Left lobe of liver (tissue), 2 donors: ENCODE data around the gene TTLL10. TPM values are rescaled to one million over a fixed set of nuclear protein-coding genes. Genes with fewer than 3 reads are reported as not detected.

ENCODE experiments used
- ATAC-seq: fragments of 200-7000 bp; cut with Tn5 transposase; one replicate; pipeline ENCODE4 v1.9.1; 2020; ENCODE audit warnings: mild to moderate bottlenecking, moderate library complexity
- DNase-seq: peaks from one replicate; pipeline ENCODE4 v3.0.0-alpha.2; 2020; ENCODE audit warnings: low spot score
- total RNA-seq: library from RNA; stranded (reverse); gene quantifications from one replicate; pipeline ENCODE4 v1.2.1, GENCODE V29; 2021
- donor health status: DM: no; HTN: no; CAD: no; lungs with moderate emphysema.
- donor health status: DM: no; HTN: yes; CAD: no.

Gene TTLL10
- total RNA-seq, 1 donor from 2014 or later, result not detected

DNA sequence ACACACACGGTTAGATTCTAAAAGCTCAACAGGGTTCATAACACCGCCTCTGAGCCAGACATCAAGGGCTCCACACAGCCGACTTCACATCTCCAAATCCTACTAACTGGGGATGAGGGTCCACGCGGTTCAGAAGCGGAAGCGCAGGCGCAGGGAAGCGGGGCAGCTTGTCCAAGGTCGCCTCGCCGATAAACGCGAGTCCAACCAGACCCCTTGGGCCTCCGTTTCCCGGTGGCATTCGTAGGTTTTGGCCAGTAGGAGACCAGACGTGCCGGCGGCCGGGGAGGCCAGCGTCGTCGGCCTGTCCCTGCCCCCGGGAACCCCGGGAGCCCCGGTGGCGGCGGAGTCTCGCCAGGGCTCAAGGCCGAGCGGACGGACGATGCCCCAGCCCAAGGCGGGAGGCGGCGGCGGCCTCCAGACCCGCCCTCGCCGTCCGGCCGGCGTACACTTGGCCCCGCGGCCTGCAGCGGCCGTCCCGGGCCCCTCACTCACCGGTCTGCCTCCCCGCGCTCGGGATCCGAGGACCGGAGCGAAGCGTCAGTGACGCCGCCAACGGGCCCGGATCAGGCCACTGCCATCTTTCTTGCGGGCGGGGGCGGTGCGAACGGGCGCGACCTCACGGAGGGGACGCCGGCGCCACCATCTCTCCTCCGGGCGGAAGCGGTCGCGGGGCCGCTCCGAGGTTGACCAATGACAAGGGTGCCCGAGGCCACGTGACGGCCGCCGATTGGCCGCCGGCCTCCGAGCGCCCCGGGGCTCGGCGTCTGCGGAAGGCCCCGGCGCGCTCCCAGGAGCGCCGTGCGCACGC, 57.9 kb downstream of the TTLL10 start, which contains the start of gene SDF4:
SDF4 (minus strand) TSS at position 602 of the 808 bp plus-strand sequence. CDS start 3,229 bp downstream, outside the sequence.
- ATAC-seq (peak; percentile 91), DNase-seq (peak; percentile 97)

DNA sequence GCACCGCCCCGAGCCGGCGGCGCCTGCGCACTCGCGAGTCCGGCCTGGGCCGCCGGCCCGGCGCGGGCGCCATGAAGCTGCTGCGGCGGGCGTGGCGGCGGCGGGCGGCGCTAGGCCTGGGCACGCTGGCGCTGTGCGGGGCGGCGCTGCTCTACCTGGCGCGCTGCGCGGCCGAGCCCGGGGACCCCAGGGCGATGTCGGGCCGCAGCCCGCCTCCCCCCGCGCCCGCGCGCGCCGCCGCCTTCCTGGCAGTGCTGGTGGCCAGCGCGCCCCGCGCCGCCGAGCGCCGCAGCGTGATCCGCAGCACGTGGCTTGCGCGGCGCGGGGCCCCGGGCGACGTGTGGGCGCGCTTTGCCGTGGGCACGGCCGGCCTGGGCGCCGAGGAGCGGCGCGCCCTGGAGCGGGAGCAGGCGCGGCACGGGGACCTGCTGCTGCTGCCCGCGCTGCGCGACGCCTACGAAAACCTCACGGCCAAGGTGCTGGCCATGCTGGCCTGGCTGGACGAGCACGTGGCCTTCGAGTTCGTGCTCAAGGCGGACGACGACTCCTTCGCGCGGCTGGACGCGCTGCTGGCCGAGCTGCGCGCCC, 58.6 kb downstream of the TTLL10 start, which contains the start of gene B3GALT6:
B3GALT6 (plus strand) TSS at position 30 of the 588 bp plus-strand sequence; CDS start at position 72, 42 bp downstream.
- no peak for ATAC-seq

DNA sequence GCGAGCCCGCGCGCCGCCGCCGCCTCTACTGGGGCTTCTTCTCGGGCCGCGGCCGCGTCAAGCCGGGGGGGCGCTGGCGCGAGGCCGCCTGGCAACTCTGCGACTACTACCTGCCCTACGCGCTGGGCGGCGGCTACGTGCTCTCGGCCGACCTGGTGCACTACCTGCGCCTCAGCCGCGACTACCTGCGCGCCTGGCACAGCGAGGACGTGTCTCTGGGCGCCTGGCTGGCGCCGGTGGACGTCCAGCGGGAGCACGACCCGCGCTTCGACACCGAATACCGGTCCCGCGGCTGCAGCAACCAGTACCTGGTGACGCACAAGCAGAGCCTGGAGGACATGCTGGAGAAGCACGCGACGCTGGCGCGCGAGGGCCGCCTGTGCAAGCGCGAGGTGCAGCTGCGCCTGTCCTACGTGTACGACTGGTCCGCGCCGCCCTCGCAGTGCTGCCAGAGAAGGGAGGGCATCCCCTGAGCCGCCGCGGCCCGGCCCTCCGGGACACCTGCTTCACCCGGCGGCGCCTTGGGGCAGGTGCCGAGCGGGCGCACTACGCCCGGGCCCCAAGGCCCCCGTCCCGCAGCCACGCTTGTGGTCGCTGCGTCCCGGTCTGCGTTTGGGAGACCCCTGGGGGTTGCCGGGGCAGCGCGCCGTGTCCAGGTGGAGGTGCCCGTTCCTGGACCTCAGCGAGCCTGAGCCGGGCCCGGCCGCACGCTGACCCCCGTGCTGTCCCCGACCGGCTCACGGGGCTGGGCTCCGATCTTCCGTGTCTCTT, 59.3 kb downstream of the TTLL10 start:
- no peak for DNase-seq
- no peak for ATAC-seq

More for the DNA sequence above, 58.6 kb downstream of the TTLL10 start, which contains the start of gene B3GALT6:
- DNase-seq, result no peak

DNA sequence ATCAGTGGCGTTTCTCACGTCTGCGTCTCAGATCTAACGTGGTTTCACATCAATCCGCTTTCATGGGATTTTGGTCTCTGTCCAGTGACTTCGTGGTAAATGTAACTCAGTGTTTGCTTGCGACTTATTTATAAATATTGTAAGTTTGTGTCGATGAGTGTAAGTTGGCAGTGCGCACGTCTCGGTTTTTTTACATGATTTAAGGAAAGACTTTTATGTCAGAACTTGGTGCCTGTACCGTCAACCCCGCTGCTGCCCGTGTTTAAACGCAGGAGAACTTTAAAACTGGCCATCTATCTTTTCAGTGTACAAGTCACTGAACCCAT, 59.9 kb downstream of the TTLL10 start:
- ATAC-seq, result no peak
- DNase-seq, result no peak

DNA sequence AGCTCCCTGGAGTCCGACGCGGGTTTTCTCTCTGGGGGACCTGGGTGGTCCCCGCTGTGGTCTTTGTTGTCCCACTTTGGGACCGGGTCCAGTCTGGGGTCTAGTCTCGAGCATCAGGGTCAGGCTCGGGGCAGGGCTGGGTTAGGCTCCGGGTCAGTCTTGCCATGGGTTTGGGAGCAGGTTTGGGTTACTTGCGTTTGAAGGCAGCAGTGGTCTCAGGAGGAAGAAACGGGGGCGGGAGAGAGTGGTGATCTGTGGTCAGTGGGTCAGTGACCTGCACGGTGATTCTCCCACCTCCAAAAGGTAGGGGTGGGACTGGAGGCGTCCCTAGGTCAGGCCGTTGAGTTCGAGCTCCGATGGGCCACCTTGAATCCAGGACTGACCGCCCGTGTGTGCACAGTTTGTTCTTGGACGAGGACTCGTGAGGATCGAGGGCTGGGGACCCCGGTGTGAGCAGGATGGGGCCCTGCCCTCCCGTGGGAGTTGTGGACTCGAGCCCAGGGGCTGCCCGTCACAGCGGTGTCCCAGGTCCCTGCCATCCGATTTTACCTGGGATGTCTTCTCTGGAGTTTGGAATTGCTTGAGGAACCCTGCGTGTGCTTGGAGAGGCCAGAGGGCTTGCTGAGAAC, 60.6 kb downstream of the TTLL10 start:
- DNase-seq, result no peak
- ATAC-seq, result no peak

DNA sequence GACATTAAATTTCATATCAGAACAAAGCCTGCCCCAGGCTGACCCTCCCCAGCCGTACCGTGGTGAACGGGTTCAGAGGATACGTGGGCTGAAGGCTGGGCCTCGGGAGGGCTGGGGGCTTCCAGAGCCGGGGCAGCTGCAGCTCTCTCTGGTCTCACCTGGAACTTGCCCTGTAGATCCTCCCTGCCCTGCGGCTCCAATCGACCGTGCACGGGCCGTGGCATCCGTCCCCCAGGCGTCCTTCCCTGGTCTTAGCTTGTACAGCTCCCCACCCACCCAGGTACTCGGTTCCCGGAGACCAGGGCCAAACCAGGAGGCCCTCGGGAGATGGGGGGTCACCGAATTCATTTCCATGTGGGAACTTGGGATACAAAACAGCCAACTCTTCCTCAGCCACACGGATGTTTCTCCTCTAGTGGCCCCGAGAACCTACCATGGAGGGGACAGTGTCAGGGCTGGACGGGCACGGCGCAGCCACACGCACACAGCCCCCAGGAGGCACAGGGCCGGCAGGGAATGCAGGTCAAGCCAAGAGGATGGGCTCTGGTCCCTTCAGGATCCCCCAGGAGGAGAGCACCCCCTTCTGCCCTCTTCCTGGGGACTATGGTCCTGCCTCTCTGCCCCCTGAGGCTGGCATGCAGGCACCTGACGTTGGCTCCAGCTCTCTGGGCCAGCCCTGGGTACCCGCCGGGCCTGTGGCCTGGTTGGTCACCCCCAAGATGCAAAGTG, 61.5 kb downstream of the TTLL10 start:
- ATAC-seq (no peak), DNase-seq (no peak)

DNA sequence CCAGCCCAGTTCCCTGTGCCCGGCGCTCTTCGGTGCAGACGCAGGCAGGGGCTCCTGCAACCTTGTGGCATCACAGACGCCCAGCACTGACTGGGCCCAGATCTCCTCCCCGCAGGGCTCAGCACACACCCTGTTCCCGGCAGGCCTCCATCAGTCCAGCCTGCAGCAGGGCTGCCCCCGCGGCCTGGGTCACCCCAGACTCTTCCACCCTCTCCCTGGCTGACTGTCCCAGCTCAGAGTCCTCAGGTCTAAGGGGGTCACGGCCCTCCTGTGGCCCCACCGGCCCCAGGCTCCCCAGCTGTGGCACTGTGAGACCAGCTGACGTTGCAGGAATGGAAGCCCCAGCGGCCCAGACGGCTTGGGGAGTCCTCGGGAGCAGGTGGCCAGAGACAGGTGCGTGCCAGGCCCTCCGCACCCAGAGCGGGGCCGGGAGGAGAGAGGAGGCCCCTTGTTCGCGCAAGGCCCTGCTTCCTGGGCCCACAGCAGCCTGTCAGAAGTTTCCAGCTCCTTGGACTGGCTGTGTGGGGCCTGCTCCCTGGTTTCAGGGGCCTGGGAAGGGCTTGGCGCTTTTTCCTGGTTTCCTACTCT, 62.6 kb downstream of the TTLL10 start:
- ATAC-seq (no peak), DNase-seq (no peak)

DNA sequence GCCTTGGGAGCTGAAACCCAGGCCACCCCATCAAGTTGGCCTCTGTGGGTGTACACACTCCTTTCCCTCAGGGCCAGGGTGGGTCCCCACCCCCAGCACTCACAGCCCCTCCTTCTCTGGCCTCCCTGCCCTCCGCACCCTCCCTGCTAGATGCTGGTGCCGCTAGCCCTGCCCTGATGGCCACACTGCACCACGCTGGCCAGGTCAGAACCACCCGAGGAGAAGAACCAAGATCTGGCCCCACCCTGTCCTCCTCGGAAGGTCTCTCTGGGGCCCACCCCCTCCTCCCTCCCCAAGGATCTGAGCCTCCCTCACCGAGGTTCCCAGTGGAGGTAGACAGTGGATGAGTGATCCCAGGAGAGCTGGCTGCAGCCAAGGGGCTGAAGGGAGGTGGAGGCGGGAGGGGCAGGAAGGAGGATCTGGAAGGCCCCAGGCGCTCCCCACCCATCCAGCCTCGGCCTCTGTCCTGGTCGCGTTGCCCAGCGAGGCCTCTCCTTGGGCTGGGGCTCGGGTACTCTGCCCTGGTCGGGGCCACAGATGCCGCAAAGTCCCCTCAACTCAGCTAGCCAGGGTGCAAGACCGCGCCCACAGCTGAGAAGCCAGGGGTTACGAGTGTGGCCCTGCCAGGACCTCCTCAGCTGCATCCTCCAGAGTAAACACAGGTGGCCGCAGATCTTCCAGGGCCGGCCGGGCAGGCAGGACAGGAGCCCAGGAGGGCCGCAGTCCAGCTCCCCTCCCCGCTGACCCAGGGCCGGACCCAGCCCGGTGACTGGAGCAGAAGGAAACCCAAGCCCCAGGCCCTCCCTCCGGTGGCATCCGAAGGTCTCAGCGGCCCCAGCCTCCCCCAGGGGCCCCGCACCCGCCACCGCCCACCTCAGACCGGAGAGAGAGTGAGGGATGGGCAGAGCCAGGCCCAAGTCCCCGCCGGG, 63.5 kb downstream of the TTLL10 start:
- DNase-seq (no peak), ATAC-seq (peak; percentile 64)

DNA sequence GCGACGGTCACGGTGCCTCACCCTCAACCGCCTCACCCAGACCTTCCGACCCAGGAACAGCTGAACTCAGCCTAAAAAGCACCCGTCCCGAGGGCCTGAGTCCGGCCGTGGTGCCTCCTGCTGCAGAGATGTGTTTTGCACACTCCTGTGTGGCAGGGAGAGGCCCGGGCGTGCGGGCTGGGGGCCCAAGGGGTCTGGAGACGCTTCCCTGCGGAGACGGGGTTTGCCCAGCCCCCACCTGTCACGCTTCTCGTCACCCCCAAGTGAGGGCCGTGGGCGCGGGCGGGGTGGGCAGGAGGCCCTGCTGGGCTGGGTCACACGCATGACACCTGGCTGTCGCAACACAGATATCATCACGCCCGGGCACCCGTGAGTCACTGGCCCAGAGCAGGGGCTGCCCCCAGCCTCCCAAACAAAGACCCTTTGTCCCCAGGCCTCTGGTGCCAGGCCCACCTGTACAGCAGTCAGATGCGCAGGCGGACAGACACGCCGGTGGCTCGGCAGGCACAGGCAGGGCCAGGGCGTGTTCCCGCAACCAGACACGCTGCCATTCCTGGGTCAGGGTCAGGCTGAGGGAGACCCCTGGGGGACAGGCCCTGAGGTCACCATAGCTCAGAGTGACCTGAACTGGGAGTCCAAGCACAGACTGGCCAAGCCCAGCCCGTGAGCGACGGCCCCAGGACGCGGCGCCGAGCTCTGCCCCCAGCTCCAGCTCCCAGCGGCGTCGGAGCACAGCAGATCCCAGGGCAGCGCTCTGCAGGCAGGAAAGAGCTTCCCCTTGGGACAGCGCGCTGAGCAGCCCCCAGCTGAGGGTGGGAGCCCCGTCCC, 64.4 kb downstream of the TTLL10 start:
- no peak for DNase-seq
- peak; percentile 4 for ATAC-seq

DNA sequence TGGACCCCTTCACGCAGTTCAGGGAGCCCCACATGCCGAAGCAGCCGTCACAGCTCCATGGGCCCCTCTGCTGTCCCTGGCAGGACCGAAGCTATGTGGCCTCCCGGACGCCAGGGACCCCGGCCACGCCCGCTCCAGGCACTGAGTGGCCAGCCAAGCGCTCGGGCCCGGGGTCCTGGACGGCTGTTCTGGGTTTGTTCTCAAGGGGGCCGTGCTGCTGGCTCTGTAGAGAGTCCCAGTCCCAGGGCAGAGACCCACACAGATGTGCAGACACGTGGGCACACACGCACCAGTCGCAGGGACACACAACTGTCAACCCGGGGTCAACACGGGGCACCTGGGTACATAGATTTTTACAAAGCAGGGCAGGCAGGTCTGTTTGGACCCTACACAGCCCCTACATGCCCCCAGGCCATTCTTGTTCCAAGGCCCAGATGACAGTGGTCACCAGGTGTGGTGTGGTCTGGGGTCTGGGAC, 65.1 kb downstream of the TTLL10 start:
- DNase-seq (no peak), ATAC-seq (no peak)

DNA sequence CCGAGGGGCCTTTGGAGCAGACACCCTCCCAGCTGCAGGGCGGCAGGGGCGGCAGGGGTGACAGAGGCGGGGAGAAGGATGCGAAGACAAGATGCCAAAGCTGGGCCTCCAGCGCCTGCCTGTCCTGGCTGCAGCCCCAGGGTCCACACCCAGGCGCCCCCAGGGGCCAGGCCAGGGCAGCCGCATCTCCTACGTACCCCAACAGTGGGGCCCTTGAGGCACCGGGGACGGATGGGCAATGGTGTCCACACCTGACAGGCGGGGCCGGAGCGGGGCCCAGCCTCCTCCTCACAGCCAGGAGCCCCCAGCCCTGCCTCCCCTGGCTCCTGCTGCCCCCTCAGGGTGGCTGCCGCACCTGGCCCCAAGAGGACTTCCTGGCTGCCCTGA, 65.5 kb downstream of the TTLL10 start:
- ATAC-seq, result no peak
- no peak for DNase-seq

DNA sequence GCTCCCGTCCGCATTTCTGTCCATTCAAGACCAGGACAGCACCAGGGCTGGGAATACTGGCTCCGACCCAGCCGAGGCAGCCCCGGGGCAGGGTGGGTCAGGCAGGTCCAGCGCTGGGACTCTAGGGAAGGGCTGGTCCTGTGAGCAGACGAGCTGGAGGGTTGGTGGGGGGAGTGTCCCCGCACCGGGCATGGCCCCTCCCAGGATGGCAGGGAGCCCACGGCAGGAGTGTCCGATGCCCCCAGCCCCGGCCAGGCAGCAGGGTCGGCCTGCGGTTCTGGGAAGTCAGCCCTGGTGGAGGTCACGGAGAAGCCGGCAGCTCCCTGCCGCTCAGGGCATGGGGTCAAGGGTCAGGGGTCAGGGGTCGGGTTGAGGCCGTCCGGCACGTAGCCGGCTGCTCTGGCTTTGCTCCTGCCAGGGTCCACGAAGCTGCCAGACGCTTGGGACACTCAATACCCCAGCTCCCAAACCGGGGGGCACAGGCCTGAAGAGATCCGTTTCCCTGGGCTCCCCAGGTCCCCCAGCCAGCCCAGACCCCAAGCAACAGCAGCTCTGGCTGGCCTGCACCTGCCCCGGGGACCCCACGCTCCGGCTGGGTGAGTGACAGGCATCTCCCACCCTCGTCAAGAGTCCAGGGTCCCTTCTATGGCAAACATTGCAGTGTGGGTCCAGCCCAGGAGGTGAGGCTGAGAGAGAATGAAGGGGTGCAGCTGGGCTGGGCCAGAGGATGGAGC, 66.1 kb downstream of the TTLL10 start:
- DNase-seq (peak; percentile 77), ATAC-seq (peak; percentile 71)

DNA sequence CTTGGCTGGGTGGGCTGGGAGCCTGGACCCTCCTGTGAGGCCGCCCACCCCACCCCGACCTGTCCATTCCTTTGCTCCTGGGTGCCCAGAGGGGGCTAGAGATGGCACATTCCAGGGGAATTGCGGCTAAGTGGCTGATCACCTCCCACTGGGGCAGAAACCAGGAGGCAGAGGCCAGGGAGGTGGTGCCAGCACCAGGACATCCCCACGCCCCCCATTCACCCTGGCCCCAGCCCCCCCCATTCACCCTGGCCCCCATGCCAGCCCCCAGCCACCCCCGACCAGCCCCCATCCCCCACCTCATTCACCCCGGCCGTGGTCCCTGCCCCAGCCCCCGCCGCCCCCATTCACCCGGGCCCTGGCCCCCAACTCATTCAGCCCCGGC, 66.7 kb downstream of the TTLL10 start:
- DNase-seq, result no peak
- ATAC-seq, result no peak

DNA sequence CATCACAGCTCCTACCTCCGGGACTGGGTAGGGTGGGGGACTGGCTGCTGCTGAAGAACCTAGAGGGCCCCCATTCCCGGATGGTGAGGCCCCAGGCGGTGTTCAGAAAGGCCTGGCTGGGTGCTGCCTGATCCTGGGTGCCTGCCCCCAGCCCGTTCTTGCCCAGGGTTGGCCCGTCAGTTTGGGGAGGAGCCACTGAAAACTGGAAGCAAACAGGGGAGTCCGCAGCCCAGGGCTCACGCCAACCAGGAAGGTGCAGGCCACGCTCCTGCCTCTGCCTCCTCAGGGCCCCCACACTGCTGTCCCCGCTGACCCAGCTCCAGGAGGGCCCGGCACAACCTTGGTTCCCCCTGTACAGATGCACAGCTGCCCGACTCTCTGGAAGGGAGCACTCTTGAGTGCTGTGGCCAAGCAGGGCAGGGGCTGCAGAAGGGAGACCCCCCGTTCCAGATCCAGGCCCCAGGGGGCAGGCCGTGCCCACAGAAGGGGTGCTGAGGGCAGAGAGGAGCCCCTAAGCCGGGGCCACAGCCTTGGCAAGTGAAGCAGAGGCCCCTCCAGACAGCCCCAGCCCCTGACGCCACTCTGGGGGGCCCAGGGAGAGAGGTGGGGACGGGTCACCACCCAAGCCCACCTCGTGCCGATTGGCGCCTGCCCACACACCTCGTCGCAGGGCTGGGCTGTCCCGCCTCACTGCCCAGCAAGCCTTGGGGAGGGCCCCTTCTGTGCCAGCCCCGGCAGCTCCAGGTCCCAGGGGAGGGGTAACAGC, 67.3 kb downstream of the TTLL10 start:
- ATAC-seq (peak; percentile 1), DNase-seq (no peak)

DNA sequence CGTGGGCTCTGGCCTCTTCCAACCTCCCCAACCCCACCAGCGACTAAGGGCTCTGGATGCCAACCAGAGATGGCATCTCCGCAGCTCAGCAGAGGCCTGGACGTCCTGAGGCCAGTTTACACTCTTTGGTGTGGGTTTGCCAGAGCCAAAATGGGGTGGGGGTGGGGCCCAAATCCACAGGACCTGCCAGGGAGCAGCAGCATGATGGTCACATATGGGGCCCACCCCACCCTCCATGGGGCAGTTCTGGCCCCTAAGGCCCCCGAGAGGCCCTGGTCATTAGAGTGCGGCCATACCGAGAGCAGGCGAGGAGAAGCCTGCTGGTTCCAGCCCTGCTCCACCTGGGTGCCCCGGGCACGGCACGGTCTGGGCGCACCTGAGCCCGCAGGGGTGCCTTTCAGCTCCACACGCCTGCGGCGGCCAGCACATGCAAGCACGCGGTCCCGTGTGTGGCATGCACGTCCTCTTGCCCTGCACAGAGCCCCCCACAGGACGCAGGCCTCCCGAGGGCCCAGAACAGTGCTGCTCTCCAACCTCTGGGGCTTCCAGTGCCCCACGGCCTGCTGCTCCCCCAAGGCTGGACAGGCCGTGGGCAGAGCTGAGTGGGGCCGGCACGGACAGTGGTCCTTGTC, 68.0 kb downstream of the TTLL10 start:
- DNase-seq, result no peak
- no peak for ATAC-seq
